ENCODE results near the gene ABCA9.

Gene ABCA9

DNA sequence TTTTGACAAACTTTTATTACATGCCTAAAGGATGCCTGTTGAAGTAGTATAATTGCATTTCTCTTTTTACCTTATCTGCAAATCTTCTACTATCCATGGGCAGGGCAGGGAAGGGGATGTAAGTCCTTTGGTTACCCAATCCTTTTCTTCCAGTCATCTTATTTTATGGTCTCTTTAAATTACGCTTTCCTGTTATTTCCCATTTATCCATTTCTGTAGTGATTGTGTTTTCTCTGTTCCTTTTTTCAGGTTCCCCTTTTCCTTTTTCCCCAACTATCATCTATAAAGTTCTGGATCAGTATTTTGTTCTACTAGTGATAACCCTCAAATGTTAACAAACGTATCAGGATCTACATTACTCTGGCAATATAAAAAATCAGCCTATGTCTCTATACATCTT, 3.3 kb upstream of the ABCA9 start:
- TF ChIP-seq SUZ12 (IDR thresholded peaks at IDR 0.05; ENCODE audit: extremely low read depth, insufficient read depth, insufficient read length) (no peak), ZNF274 (IDR thresholded peaks at IDR 0.05; ENCODE audit: low read depth, low read length) (no peak)
- H3K4me1 ChIP-seq (ENCODE audit: insufficient read depth, insufficient read length) = no peaks in the 10 kb centered on the region
- H3K9ac ChIP-seq (ENCODE audit: insufficient read length, low read depth) = no peak overlapping the region

DNA sequence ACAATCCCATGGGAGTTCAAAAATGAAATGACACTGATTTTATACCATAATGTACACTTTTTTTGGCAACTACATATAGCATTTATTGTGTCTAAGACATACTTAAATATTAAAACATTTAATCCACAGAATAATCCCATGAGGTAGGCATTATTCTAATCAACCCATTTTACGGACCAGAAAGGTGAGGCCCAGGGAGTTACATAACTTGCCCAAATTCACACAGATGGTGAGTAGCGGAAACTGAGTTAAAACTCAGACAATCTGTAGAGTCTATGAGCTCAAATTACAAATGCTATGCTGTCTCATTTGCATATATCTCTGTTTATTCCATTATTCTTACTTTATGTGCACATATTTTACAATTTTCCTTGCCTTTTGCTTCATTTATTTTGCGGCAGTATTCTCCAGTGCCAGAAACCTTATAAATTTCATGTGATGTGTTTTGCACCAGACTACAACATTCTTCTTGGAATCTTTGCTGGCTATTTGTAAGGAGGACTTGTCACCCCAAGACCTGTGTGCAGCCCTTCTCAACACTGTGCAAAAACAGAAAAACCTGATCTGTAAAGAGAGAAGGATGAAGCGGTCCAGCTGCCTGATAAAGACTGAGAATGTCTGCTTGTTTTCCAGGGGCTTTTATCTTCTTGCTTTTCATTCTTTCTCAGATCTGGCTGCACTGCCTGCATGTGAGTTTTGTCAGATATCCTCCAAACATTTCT, 2.3 kb upstream of the ABCA9 start:
- no peak overlapping the region for H3K4me3 ChIP-seq (ENCODE audit: insufficient read length, low read depth)
- H3K36me3 ChIP-seq (ENCODE audit: insufficient read depth, insufficient read length, low read length) = no peaks in the 10 kb centered on the region
- no peaks in the 10 kb centered on the region for H3K9me3 ChIP-seq (ENCODE audit: insufficient read depth, low read length)
- no peak overlapping the region for H3K9ac ChIP-seq (ENCODE audit: insufficient read length, low read depth)
- TF ChIP-seq YY1 (IDR thresholded peaks at IDR 0.05; ENCODE audit: insufficient read depth, insufficient read length) (no peak), SUZ12 (IDR thresholded peaks at IDR 0.05; ENCODE audit: extremely low read depth, insufficient read depth, insufficient read length) (no peak), ZNF274 (IDR thresholded peaks at IDR 0.05; ENCODE audit: low read depth, low read length) (no peak)
- H3K27me3 ChIP-seq (ENCODE audit: insufficient read depth, insufficient read length) = no peaks in the 10 kb centered on the region
- no peak for DNase-seq (ENCODE audit: low read depth, low spot score)
- H3K4me1 ChIP-seq (ENCODE audit: insufficient read depth, insufficient read length) = no peaks in the 10 kb centered on the region

More for the DNA sequence above, 3.3 kb upstream of the ABCA9 start:
- Histone ChIP-seq H3K9me3 (ENCODE audit: insufficient read depth, low read length) (no peaks in the 10 kb centered on the region), H3K36me3 (ENCODE audit: insufficient read depth, insufficient read length, low read length) (no peaks in the 10 kb centered on the region), H3K4me3 (ENCODE audit: insufficient read length, low read depth) (no peak overlapping the region), H3K27me3 (ENCODE audit: insufficient read depth, insufficient read length) (no peaks in the 10 kb centered on the region)
- DNase-seq (ENCODE audit: low read depth, low spot score) = no peak

DNA sequence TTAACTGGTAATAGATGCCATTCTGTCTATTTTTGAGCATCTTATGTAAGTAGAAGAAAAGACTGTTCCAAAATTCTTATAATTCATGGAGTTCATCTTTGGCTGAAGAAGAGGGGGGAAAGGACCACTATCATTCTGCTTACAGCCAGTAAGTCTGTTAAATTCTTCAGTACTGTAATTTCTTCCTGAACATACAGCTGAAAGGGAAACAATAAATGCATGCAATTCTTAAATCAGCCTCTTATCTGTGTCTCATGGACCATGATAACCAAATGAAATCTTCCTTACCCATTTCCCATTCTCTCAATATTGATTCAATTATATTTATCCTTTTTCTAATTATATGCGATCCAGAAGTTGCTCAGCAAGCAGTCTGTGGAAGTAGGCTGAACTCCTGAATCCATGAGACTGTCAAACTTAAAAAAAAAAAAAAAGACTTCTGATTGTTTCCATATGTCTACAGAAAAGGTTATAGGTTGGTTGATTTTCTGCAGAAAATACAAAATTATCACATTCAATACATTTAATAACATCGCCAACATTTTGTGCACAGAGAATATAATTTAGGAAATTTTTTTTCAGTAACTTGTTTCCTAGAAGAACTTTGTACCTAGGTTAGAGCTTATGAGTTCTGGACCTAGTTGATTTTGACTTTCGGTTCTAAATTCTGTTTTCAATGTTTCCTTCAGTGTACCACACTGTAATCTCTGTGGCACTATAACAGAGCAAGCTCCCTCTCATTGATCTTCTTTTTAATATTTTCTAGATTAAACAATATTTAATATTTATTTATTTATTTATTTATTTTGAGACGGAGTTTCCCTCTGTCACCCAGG, 1.2 kb upstream of the ABCA9 start:
- no peak for DNase-seq (ENCODE audit: low read depth, low spot score)
- no peaks in the 10 kb centered on the region for H3K36me3 ChIP-seq (ENCODE audit: insufficient read depth, insufficient read length, low read length)
- H3K9ac ChIP-seq (ENCODE audit: insufficient read length, low read depth) = no peak overlapping the region
- no peak for TF ChIP-seq ZNF274 (IDR thresholded peaks at IDR 0.05; ENCODE audit: low read depth, low read length)
- no peak for TF ChIP-seq SUZ12 (IDR thresholded peaks at IDR 0.05; ENCODE audit: extremely low read depth, insufficient read depth, insufficient read length)
- no peak for TF ChIP-seq YY1 (IDR thresholded peaks at IDR 0.05; ENCODE audit: insufficient read depth, insufficient read length)
- no peak overlapping the region for H3K4me3 ChIP-seq (ENCODE audit: insufficient read length, low read depth)
- no peaks in the 10 kb centered on the region for H3K9me3 ChIP-seq (ENCODE audit: insufficient read depth, low read length)
- no peaks in the 10 kb centered on the region for H3K27me3 ChIP-seq (ENCODE audit: insufficient read depth, insufficient read length)
- H3K4me1 ChIP-seq (ENCODE audit: insufficient read depth, insufficient read length) = no peaks in the 10 kb centered on the region

DNA sequence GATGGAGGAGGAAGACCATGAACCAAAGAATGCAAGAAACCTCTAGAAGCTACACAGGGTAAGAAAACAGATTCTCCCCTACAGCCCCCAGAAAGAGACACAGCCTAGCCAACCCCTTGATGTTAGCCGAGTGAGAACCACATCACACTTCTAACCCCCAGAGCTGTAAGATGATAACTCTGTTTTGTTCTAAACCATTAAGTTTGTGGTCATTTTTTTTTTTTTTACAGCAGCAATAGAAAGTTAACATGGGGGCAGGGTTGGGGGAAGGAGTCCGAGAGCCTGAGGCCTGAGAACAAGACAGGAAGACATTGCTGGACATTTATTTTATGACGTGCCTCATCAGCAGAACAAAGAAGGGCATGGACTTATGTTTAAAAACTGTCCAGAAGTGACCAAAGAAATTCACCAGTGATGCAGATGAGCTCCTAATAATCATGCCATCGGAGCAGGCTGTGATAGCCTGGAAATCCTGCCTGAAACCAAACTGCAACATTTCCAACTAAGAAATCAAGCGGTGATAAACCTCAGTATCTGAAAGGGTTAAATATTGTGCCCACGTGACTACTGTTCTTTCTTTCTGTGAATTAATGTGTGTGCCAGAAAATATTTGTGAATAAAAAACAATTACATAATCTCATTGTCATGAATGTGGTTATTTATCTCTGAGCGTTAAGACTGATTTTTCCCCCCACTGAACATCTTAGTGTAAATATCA, 1.1 kb downstream of the ABCA9 start:
- Histone ChIP-seq H3K9me3 (ENCODE audit: insufficient read depth, low read length) (no peaks in the 10 kb centered on the region), H3K36me3 (ENCODE audit: insufficient read depth, insufficient read length, low read length) (no peaks in the 10 kb centered on the region), H3K4me3 (ENCODE audit: insufficient read length, low read depth) (no peak overlapping the region), H3K4me1 (ENCODE audit: insufficient read depth, insufficient read length) (no peaks in the 10 kb centered on the region), H3K27me3 (ENCODE audit: insufficient read depth, insufficient read length) (no peaks in the 10 kb centered on the region), H3K9ac (ENCODE audit: insufficient read length, low read depth) (no peak overlapping the region)
- no peak for DNase-seq (ENCODE audit: low read depth, low spot score)
- TF ChIP-seq ZNF274 (IDR thresholded peaks at IDR 0.05; ENCODE audit: low read depth, low read length) = no peak
- TF ChIP-seq YY1 (IDR thresholded peaks at IDR 0.05; ENCODE audit: insufficient read depth, insufficient read length) = no peak
- TF ChIP-seq SUZ12 (IDR thresholded peaks at IDR 0.05; ENCODE audit: extremely low read depth, insufficient read depth, insufficient read length) = no peak

DNA sequence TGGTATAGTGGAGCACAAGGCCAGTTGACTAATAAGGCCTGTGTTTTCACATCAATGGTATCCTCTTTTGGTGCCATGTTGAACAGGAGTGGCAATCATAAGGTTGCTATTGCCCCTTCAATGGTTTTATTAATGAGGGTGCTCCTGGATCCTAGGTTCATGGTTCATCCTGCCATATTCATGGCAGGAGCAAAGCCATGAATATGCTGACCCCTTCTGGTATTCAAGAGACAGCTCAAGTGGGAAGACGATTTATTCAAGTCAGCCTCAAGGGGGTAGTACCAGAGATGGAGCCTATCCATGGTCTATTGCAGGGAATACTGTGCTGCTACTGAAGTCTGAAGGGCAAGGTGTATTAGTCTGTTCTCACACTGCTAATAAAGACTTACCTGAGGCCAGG, 2.6 kb downstream of the ABCA9 start:
- Histone ChIP-seq H3K9me3 (ENCODE audit: insufficient read depth, low read length) (no peaks in the 10 kb centered on the region), H3K4me1 (ENCODE audit: insufficient read depth, insufficient read length) (no peaks in the 10 kb centered on the region), H3K27me3 (ENCODE audit: insufficient read depth, insufficient read length) (no peaks in the 10 kb centered on the region), H3K4me3 (ENCODE audit: insufficient read length, low read depth) (no peak overlapping the region), H3K36me3 (ENCODE audit: insufficient read depth, insufficient read length, low read length) (no peaks in the 10 kb centered on the region), H3K9ac (ENCODE audit: insufficient read length, low read depth) (no peak overlapping the region)
- no peak for DNase-seq (ENCODE audit: low read depth, low spot score)
- TF ChIP-seq ZNF274 (IDR thresholded peaks at IDR 0.05; ENCODE audit: low read depth, low read length) (no peak), SUZ12 (IDR thresholded peaks at IDR 0.05; ENCODE audit: extremely low read depth, insufficient read depth, insufficient read length) (no peak), YY1 (IDR thresholded peaks at IDR 0.05; ENCODE audit: insufficient read depth, insufficient read length) (no peak)

DNA sequence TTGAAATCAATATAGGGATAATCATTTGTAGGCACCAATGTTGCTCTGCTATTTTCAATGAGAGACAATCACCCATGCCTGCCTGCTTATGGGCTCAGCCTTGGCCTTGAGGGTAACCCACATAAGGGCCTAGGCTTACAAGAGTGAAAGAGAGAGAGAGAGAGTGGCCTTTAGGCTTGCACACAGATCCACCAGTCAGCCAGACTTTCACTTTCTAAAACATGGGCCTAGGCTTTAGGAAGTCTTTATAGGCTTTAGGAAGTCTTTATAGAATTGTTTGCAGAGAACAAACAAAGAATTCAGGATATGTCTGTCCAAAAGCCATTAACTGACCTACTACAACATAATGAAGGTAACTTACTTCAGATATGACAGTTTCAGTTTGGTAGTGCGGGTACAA, 3.4 kb downstream of the ABCA9 start:
- H3K4me3 ChIP-seq (ENCODE audit: insufficient read length, low read depth) = no peak overlapping the region
- no peaks in the 10 kb centered on the region for H3K27me3 ChIP-seq (ENCODE audit: insufficient read depth, insufficient read length)
- no peaks in the 10 kb centered on the region for H3K9me3 ChIP-seq (ENCODE audit: insufficient read depth, low read length)
- H3K36me3 ChIP-seq (ENCODE audit: insufficient read depth, insufficient read length, low read length) = no peaks in the 10 kb centered on the region
- H3K4me1 ChIP-seq (ENCODE audit: insufficient read depth, insufficient read length) = no peaks in the 10 kb centered on the region
- TF ChIP-seq ZNF274 (IDR thresholded peaks at IDR 0.05; ENCODE audit: low read depth, low read length) = no peak
- DNase-seq (ENCODE audit: low read depth, low spot score) = no peak
- no peak overlapping the region for H3K9ac ChIP-seq (ENCODE audit: insufficient read length, low read depth)

All from NT2/D1 (cell line).